ENCODE results near the gene MSL1.
A peak's percentile ranks its signal among the peaks of the same experiment; 100 is the strongest.

MSL1 gene

DNA sequence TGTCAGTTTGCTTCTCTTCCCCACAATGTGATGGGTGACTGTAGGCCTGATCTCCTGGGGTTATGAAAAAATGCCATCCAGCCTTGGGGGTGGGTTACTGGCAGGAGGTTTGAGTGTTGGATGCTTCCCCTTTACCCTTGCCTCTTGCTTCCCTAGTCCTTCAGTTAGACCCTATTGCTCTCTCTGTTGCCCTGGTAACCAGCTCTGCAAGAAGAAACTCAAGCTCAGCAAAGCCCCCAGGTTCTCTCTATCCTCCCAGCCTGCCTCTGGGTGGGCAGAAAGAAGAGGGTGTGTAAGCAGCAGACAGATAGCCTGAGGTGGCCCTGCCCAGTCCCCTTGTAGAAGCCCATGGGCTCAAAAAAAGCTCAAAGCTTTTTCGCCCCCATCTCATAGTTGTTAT is 52.7 kb downstream of the MSL1 start:
- DNase-seq (ENCODE audit: low read depth, low spot score) = no peak

DNA sequence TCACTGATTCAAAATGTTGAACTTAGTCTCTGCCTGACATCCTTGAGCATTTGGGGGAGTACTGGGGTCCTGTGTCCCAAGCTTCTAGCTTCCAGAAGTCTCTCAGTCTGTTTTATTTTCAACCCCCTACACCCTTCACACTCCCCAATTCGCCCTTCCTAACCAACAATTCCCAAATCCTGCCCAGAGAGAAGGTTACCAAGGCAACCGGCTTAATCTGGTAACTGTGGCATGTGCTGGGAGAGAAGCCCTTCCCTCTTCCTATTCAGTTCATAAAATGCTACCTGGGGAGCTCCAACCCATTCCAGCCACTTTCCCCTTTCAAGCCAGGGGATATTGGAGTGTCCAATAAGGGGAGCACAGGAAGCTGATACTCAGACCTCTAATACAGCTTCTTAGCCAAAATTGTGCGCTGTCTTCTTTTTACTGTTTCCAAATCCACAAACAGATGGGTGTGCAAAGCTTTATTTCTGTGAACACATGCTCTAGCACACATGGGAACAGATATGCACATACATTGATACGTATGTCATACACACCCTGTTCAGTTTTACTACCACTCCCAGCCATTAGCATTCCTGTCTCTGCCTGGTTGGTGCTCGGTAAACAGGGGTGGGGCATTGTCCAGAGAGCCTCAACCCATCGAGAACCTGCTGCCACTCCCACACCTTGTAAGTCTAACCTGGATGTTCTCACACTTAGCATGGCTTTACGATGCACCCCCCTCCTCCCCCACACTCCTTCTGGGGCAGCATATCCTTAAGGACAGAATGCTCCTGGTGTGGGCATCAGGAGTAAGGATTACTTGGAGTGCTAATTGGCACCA is 54.4 kb downstream of the MSL1 start:
- no peak for DNase-seq (ENCODE audit: low read depth, low spot score)

DNA sequence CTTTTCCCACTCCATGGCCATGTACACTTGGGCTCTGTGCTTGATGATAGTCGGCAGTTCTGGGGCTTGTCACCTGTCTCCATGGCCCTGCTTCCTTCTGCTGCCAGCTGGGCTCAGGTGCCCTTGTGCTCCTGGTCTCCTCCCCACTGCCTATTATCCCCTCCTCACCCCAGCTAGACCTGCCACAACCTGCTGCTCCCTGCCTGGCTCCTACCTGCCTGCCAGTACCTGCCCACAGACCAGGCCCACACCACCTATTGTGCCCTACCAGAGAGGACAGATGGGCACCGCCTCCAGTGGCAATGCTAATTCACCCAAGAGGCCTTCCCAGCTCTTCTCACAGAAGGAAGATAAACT is 55.0 kb downstream of the MSL1 start:
- no peak for DNase-seq (ENCODE audit: low read depth, low spot score)

DNA sequence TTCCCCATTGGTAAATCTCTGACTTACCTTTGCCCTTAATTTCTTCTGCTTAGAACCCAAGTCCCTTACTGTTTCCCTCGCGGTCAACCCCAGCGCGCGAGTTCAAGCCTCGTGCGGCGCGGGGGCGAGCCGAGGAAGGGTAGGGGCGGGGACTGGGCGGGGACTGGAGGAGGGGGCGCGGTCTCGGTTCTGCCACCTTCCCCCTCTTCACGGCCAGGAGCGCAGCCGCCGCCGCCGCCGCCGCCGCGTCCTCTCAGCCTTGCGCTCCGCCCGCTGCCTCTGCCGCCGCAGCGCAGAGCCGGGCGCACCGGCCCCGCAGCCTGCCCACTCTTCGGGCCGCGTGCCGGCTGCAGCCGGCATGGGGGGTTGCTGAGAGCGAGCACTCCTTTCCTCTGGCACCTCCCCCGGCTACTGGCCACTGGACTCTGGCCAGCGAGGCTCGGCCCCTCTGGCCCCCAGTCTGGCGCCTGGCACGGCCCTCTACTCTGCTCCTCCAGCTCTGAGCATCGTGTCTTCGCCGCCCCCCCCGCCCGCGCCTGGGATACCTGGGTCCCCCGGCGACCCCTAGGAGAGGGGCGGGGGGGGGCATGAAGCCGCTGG is 55.6 kb downstream of the MSL1 start, which contains the start of gene RAPGEFL1:
TSS of gene RAPGEFL1 (plus strand) at position 196 of the 600 bp plus-strand sequence. CDS start at position 588, 392 bp downstream.
- peak; percentile 78 for DNase-seq (ENCODE audit: low read depth, low spot score)

DNA sequence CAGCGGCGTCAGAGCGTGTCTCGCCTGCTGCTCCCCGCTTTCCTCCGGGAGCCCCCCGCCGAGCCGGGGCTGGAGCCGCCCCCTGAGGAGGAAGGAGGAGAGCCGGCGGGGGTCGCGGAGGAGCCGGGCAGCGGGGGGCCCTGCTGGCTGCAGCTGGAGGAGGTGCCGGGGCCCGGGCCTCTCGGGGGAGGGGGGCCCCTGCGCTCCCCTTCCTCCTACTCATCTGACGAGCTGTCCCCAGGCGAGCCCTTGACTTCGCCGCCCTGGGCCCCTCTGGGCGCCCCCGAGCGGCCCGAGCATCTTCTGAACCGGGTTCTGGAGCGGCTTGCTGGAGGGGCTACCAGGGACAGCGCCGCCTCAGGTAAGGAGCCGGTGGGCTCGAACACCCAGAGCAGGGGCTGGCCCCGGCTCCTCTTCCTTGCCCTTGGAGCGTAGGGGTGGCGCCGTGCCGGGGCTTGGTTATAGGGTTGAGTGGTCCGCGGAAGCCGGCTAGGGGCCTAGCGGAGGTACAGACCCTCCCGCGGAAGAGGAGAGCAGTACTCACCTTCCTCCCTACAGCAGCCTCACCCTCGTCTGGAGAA is 56.3 kb downstream of the MSL1 start:
- peak; percentile 44 for DNase-seq (ENCODE audit: low read depth, low spot score)

DNA sequence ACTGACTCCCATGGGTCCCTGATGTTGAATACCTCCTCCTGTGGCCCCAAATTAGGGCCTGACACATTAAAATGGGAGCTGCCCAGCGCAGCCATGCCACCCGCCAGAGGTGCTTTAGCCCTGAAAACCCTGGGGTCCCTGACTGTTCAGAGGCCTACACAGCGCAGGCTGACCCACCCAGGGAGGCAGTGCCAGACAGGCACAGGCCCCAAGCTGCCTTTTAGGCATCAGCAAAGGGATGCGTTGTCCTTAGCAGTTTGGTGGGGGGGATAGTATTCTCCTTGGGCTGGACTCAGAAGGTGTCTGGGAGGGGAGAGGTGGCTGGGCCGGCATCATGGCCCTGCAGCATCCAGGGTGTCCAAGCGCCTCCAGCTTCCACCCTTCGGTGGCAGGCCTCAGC is 56.9 kb downstream of the MSL1 start:
- no peak for DNase-seq (ENCODE audit: low read depth, low spot score)

DNA sequence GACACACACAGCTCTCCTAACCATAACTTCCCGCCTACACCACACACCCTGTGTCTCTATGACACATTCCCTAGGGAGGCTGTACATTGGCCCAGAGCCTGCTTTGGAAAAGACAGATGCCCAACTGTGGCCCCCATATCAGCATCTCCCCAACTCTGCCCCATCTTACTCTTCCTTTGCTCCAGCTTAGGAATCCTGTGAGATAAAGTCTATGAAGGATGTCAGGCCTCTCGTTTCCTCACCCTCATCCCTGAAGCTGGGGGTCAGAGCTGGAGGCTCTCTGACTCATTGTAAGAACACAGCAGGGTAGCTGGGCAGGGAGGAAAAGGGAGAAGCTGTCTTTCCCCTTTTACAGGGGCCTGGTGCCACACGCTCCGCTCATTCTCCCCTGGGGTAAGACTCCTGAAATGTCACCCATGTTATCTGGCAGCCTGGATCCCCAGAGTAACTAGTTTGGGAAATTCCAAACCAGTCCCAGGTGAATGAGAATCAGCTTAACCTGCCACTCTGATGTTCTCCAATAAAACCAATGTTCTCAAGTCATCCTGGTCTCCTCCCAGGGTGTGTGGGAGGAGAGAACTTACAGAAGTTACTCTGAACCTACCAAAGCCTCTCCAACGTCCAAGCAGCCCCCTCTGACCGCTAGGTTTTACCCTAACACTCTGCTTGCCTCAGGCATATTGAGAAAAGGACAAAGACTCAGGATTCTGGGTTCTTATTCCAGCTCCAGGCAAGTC is 58.3 kb downstream of the MSL1 start:
- DNase-seq (ENCODE audit: low read depth, low spot score) = no peak

DNA sequence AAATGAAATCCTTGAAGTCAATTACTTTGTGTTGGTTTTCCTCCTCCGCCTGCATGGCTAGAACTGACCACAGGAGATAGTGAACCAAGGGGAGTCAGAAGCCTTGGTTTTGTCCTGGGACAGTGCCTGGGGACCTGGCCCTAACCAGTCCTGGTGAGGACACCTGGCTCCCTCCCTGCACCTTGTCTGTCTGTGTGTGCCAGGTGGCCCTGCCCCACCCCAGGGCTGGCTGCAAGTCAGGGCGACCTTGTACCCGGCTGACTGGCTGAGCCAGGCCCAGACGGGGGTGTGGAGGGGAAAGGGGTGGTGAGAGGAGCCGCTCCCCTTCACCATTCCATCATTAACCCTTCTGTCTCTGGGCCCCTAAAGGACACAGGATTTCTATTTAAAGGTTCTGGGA is 58.9 kb downstream of the MSL1 start:
- DNase-seq (ENCODE audit: low read depth, low spot score) = no peak

DNA sequence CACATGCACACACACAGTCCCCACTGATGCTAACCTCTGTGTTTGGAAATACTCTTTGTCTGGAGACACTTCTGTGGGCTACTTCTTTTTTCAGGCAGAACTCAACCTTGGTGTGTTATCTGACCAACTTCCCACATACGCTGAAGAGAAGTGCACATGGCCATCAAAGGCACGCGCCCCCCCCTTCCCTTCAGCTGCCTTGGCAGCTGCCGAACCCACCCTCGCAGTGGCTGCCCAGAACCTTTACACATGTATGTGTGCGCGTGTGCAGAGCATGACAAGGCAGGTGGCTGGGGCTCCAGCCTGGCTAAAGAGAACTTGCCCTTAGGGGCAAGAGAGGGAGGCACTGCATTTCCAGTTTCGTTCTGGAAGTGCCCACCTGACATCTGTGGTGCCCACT is 59.4 kb downstream of the MSL1 start:
- DNase-seq (ENCODE audit: low read depth, low spot score) = no peak

DNA sequence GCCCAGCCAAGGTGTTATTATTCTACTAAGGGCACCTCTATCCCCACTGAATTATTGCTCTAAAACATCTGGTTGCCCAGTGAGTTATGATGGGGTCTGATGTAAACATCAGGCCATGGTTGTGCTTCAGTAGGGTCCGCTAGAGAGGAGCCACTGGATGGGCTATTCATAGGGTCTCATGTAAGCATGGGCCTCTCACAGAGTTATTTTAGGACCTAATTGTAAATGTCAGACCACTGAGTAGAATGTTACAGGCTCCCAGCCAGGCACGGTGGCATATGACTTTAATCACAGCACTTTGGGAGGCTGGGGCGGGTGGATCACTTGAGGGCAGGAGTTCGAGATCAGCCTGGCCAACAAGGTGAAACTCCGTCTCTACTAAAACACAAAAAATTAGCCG is 60.8 kb downstream of the MSL1 start:
- no peak for DNase-seq (ENCODE audit: low read depth, low spot score)
